NCI-H2227 (cell line): ENCODE measurements around the gene SNPH.
"Not testable (repeated sequence)": the region's sequence is repeated elsewhere in the genome, so short reads cannot be mapped to it uniquely, and the experiment has no call there.

Source experiments
- DNase-seq: peaks from one replicate; lab custom pipeline; 2025; ENCODE audit not compliant: unreplicated experiment; lab: John Stamatoyannopoulos, UW

SNPH gene

GRCh38 chr20:1336699-1337367 is 70.7 kb downstream of the SNPH start:
- no peak for DNase-seq

GRCh38 chr20:1337441-1337840 is 71.3 kb downstream of the SNPH start:
- DNase-seq: no peak

GRCh38 chr20:1338096-1338495 is 72.0 kb downstream of the SNPH start:
- no peak for DNase-seq

- DNase-seq: no peak
Observed at GRCh38 chr20:1338801-1339200, 72.7 kb downstream of the SNPH start.

- DNase-seq: no peak
Observed at GRCh38 chr20:1341561-1342265, 75.6 kb downstream of the SNPH start.

GRCh38 chr20:1343446-1344124 is 77.5 kb downstream of the SNPH start:
- DNase-seq: not testable (repeated sequence)

- DNase-seq: no peak
Observed at GRCh38 chr20:1345030-1345755, 79.1 kb downstream of the SNPH start.

- DNase-seq: no peak
Observed at GRCh38 chr20:1345756-1346093, 79.6 kb downstream of the SNPH start.

- no peak for DNase-seq
Observed at GRCh38 chr20:1346315-1346969, 80.3 kb downstream of the SNPH start.

- no peak for DNase-seq
Observed at GRCh38 chr20:1353956-1354355, 87.9 kb downstream of the SNPH start.

- no peak for DNase-seq
Observed at GRCh38 chr20:1357921-1358671, 92.0 kb downstream of the SNPH start.
